A549 (cell line): Measurements from ENCODE around the gene FMOD.

ENCODE experiments used
- BHLHE40 ChIP-seq: IDR thresholded peaks from 2 replicates; pipeline ENCODE4 v1.6.1; 2012; ENCODE audit warnings: low read depth, low read length, inconsistent platforms
- CTCF ChIP-seq: fragments of >200 bp; sonication (Bioruptor Twin); formaldehyde crosslinking; IDR thresholded peaks from 3 replicates; pipeline ENCODE4 v1.5.1; 2016
- JUN ChIP-seq, 2 experiments: fragments of >200 bp; sonication (Bioruptor Twin); formaldehyde crosslinking; IDR thresholded peaks; 2 replicates in 1 of 2; 3 replicates in 1 of 2; pipeline ENCODE4 v1.6.1; 2016 to 2017
- POLR2A ChIP-seq: IDR thresholded peaks from 2 replicates; pipeline ENCODE4 v1.6.1; 2012; ENCODE audit warnings: mild to moderate bottlenecking, low read length
- RCOR1 ChIP-seq: fragments of 150-350 bp; IDR thresholded peaks from 2 replicates; pipeline ENCODE4 v1.6.1; 2014; ENCODE audit warnings: antibody characterized with exemption, low read length, low read depth
- RFX5 ChIP-seq: fragments of 450-650 bp; IDR thresholded peaks from 2 replicates; pipeline ENCODE4 v1.7.1; 2014; ENCODE audit warnings: antibody characterized with exemption, mild to moderate bottlenecking, moderate library complexity
- USF2 ChIP-seq: fragments of 450-650 bp; IDR thresholded peaks from 2 replicates; pipeline ENCODE4 v1.6.1; 2014; ENCODE audit warnings: antibody characterized with exemption

- TF ChIP-seq RFX5 (no peak), BHLHE40 (no peak), JUN (IDR thresholded peaks at IDR 0.05) (no peak), CTCF (no peak), USF2 (no peak), RCOR1 (no peak), POLR2A (no peak)
Observed at GRCh38 chr1:203380420-203381150, 29.7 kb upstream of the FMOD start.
